Measurements from ENCODE around the gene PITX1. TPM values are rescaled to one million over a fixed set of nuclear protein-coding genes. Genes with fewer than 3 reads are reported as not detected.

Gene PITX1
- total RNA-seq, 1 experiment from 2014 or later: 31.0 TPM

DNA sequence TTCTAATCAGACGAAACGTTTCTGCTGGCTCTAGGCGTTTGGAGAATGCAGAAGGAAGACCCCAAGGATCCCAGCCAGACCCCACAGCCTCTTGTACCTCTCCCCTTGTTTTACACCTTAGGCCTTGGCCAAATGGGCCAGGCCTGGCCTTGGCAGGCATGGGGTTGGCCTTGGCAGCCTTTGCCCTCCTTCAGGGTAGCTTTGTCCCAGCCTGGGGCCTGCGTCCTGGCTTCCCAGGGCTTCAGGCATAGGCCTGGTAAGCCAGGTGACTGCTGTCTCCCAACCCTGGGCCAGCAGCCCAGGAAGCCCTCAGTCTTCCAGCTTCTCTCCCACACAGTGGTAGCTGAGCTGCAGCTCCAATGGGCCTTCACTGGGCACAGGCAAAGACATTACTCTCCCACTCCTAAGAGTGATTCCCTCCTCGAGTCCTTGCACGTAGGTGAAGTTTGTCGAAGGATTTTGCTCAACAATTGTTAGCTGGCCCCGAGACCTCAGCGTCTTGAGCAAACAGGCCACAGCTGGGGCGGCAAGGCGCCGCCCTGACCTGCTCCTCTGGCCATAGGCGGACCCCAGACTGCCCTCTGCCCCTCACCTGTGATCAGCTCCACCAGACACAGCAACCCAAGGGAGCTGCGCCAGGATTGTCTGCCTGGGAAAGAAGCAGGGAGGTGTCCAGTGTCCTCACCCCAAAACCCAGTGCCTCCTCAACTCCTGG lies 1.1 kb upstream of the PITX1 start:
- peak overlapping the region; percentile 89 for H3K27ac ChIP-seq (ENCODE audit: low read depth, low read length)
- peak overlapping the region; percentile 97 for H3K4me2 ChIP-seq (ENCODE audit: low read length)
- intact Hi-C loops (cut with micrococcal nuclease): loop anchor here (5.0 kb wide), 1 partner anchor 152 kb away; no protein-coding TSS in a partner anchor
- ChIA-PET RAD21 (ENCODE audit: low non-redundant PET in 1 of 2, low total read pairs in 2 of 2, uncharacterized antibody in 2 of 2, unreplicated experiment in 2 of 2) (interaction anchor here in 1 of 2 experiments (0.8 kb wide), 1 partner anchor 129 kb away, joined by 3 read pairs; no protein-coding TSS in a partner anchor), CTCF (no interaction called here), POLR2A (no interaction called here)
- H3K9ac ChIP-seq (ENCODE audit: low read length): peak overlapping the region; percentile 97
- DNase-seq (ENCODE audit: low read depth, low spot score): no peak
- H3K4me1 ChIP-seq (ENCODE audit: control insufficient read depth in 1 of 2, insufficient read depth in 2 of 2, low read length in 2 of 2): peaks cover 16 to 45% of the 10 kb centered on the region in 2 experiments
- H2AFZ ChIP-seq (ENCODE audit: low read depth, low read length, poor library complexity, severe bottlenecking): no peak overlapping the region
- no peak for ATAC-seq
- H3K9me3 ChIP-seq (ENCODE audit: control insufficient read depth in 1 of 2, insufficient read depth in 1 of 2, low read depth in 1 of 2, low read length in 2 of 2): no peaks in the 10 kb centered on the region
- no peaks in the 10 kb centered on the region for H3K9me2 ChIP-seq (ENCODE audit: insufficient read depth)
- no peaks in the 10 kb centered on the region for H3K27me3 ChIP-seq (ENCODE audit: insufficient read depth, low read length)
- no TSS peak for BruUV-seq (replicated peaks)
- H3K36me3 ChIP-seq (ENCODE audit: control insufficient read depth in 1 of 2, insufficient read depth in 2 of 2, low read length in 2 of 2): no peaks in the 10 kb centered on the region; a peak in 1 of 4 replicates
- no peaks in the 10 kb centered on the region for H4K20me1 ChIP-seq (ENCODE audit: insufficient read depth)
- TF ChIP-seq, protein P1, sequence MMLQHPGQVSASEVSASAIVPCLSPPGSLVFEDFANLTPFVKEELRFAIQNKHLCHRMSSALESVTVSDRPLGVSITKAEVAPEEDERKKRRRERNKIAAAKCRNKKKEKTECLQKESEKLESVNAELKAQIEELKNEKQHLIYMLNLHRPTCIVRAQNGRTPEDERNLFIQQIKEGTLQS (IDR thresholded peaks at IDR 0.05): no peak
- TF ChIP-seq, protein P2, sequence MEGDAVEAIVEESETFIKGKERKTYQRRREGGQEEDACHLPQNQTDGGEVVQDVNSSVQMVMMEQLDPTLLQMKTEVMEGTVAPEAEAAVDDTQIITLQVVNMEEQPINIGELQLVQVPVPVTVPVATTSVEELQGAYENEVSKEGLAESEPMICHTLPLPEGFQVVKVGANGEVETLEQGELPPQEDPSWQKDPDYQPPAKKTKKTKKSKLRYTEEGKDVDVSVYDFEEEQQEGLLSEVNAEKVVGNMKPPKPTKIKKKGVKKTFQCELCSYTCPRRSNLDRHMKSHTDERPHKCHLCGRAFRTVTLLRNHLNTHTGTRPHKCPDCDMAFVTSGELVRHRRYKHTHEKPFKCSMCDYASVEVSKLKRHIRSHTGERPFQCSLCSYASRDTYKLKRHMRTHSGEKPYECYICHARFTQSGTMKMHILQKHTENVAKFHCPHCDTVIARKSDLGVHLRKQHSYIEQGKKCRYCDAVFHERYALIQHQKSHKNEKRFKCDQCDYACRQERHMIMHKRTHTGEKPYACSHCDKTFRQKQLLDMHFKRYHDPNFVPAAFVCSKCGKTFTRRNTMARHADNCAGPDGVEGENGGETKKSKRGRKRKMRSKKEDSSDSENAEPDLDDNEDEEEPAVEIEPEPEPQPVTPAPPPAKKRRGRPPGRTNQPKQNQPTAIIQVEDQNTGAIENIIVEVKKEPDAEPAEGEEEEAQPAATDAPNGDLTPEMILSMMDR (IDR thresholded peaks at IDR 0.05 in 2 of 3, conservative IDR thresholded peaks at IDR 0.05 in 1 of 3; ENCODE audit: borderline replicate concordance in 1 of 3, insufficient read depth in 1 of 3, low read depth in 2 of 3, low read length in 2 of 3): no peak
- TF ChIP-seq SRF (IDR thresholded peaks at IDR 0.05; ENCODE audit: low read depth) (no peak), TCF7L2 (IDR thresholded peaks at IDR 0.05; ENCODE audit: borderline replicate concordance, extremely low read depth, insufficient read depth, insufficient read length) (no peak), SP1 (IDR thresholded peaks at IDR 0.05; ENCODE audit: low read depth) (no peak), JUND (IDR thresholded peaks at IDR 0.05) (no peak), EZH2phosphoT487 (IDR thresholded peaks at IDR 0.05; ENCODE audit: borderline replicate concordance) (no peak), EZH2 (IDR thresholded peaks at IDR 0.05) (no peak), RAD21 (IDR thresholded peaks at IDR 0.05; ENCODE audit: low read depth) (no peak), CEBPB (IDR thresholded peaks at IDR 0.05; ENCODE audit: low read depth) (no peak), ELF1 (IDR thresholded peaks at IDR 0.05; ENCODE audit: borderline replicate concordance, low read depth) (no peak)
- TF ChIP-seq, protein P3, sequence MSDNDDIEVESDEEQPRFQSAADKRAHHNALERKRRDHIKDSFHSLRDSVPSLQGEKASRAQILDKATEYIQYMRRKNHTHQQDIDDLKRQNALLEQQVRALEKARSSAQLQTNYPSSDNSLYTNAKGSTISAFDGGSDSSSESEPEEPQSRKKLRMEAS (IDR thresholded peaks at IDR 0.05): no peak
- H3K79me2 ChIP-seq (ENCODE audit: insufficient read depth, low read length): peaks cover 36% of the 10 kb centered on the region
- H3K4me3 ChIP-seq (replicated peaks in 1 of 2; ENCODE audit: low read depth in 1 of 2, low read length in 2 of 2): peak overlapping the region; percentile 92 to 100
